Stimulated activated CD8-positive, alpha-beta memory T cell treated with anti-CD3 and anti-CD28 coated beads, Interleukin-4, amount 100 ng/mL, for 48 hours (primary cell): ENCODE measurements around the gene DPH7.
"Not testable (repeated sequence)": the region's sequence is repeated elsewhere in the genome, so short reads cannot be mapped to it uniquely, and the experiment has no call there.

Source experiments
- DNase-seq: peaks from one replicate; pipeline ENCODE4 v3.0.0-alpha.2; 2020

The DPH7 gene

DNA sequence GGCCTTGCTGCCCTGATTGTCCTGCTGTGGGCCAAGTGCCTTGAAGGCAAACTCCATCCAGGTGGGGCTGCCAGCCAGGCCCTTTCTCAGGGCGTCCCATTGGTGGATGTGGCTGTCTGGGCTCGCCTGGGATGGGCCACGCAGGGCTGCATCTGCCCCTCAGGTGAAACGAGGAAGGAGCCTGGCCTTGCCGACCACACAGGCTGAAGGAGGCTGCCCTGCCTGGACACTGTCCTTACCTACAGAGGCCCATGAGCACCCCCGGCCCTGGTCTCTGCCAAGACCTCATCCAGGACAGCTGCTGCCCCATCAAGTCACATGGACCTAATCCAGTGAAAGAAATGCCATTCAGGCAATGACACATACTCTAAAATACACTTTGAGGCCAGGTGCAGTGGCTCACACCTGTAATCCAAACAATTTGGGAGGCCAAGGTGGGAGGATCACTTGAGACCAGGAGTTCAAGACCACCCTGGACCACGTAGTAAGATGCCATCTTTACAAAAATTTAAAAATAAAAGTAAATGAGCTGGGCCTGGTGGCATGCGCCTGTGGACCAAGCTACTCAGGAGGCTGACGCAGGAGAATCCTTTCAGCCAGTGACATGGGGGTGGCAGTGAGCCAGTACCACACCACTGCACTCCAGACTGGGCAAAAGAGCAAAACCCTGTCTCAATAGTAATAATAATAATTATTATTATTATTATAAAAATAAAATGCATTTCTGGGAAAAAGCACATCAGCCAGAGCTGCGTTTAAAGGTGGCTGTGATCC, 62.4 kb downstream of the DPH7 start:
- DNase-seq, result no peak

DNA sequence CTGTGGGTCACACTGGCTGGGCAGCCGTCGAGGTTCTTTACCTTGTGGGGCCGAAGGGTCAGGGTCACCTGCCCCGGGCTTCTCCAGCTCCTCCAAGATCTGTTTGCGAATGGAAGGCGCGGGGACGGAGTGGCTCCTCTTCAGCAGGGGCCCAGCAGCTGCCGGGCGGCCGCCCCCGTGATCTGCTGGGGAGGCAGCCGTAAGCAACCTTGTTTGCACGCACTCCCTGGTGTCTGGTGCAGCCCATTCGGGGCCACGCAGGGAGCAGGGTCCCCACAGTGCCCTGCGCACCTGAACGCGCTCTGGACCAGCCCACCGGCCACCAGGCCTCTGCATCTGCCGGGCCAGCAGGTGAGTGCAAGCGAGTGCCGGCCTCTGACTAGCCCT, 63.4 kb downstream of the DPH7 start:
- no peak for DNase-seq

DNA sequence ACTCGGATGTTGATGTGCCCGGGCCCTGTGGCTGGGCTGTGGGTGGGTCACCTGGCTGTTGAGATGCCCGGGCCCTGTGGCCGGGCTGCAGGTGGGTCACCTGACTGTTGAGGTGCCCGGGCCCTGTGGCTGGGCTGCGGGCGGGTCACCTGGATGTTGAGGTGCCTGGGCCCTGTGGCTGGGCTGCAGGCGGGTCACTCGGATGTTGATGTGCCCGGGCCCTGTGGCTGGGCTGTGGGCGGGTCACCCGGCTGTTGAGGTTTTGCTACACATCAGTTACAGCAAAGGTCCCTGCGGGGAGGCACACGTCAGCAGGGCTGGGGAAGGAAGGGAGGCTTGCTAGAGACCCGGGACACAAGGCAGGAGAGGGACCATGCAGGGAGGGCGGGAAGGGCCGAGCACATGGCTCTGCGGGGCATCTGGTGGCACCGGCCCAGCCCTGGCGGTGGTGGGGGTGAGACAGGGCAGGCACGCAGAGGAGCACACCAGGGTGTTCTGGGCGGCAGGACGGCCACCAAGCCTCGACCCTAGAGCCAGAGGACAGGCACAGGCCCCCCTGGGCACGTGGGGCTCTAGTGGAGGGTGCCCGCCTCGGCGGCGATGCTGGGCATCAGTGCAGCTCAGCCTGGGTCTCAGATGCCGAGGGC, 63.9 kb downstream of the DPH7 start:
- DNase-seq, result no peak

DNA sequence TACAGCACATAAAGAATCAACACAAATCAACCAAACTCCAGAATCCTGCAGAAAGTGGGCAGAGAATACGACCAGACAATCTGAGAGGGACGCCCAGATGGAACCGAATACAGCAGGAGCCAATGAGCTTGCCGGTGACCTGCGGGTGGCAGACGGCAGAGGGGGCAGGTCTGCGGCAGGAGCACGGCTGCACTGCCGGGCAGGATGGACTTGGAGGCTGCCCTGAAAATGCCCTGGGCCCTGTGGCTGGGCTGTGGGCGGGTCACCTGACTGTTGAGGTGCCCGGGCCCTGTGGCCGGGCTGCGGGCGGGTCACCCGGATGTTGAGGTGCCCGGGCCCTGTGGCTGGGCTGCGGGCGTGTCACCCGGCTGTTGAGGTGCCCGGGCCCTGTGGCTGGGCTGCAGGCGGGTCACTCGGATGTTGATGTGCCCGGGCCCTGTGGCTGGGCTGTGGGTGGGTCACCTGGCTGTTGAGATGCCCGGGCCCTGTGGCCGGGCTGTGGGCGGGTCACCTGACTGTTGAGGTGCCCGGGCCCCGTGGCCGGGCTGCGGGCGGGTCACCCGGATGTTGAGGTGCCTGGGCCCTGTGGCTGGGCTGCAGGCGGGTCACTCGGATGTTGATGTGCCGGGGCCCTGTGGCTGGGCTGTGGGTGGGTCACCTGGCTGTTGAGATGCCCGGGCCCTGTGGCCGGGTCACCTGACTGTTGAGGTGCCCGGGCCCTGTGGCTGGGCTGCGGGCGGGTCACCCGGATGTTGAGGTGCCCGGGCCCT, 64.7 kb downstream of the DPH7 start:
- not testable (repeated sequence) for DNase-seq

DNA sequence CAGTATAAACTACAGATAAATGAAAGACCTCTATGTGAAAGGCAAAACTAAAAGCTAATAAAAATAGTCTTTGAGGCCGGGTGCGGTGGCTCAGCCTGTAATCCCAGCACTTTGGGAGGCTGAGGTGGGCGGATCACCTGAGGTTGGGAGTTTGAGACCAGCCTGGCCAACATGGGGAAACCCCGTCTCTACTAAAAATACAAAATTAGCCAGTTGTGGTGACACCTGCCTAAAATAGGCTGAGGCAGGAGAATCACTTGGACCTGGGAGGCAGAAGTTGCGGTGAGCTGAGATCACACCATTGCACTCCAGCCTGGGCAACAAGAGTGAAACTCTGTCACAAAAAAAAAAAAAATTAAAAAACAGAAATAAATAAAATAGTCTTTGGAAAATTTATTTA, 65.6 kb downstream of the DPH7 start:
- not testable (repeated sequence) for DNase-seq

DNA sequence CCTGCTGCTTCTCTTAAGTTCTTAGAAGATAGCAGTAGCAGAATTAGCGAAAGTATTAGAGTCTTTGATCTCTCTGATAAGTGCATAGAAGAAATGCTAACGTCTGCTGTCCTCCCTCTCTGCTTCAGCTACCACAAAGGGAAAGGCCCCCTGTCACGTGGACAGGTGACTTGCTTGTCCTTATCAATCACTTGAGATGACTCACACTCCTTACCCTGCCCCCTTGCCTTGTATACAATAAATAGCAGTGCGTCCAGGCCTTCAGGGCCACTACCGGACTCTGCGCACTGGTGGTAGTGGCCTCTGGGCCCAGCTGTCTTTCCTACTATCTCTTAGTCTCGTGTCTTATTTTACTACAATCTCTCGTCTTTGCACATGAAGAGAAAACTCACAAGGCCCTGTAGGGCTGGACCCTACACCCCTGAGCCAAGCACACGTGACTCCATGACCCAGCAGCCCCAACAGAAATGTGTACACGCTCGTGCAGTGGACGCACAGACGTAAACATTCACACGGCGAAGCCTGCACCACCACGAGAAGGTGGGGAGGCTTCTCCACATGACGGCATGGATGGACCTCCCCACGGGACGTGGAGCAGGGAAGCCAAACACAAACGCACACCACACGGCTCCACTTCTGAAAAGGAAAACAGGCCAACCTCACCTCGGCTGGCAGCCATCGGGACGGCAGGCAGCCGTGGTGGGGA, 66.8 kb downstream of the DPH7 start:
- no peak for DNase-seq

DNA sequence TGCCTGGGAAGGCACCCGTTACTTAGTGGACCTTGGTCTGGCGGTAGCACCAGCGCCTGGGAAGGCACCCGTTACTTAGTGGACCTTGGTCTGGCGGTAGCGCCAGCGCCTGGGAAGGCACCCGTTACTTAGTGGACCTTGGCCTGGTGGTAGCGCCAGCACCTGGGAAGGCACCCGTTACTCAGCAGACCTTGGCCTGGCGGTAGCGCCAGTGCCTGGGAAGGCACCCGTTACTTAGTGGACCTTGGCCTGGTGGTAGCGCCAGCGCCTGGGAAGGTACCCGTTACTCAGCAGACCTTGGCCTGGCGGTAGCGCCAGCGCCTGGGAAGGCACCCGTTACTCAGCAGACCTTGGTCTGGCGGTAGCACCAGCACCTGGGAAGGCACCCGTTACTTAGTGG, 67.6 kb downstream of the DPH7 start:
- DNase-seq, result not testable (repeated sequence)

DNA sequence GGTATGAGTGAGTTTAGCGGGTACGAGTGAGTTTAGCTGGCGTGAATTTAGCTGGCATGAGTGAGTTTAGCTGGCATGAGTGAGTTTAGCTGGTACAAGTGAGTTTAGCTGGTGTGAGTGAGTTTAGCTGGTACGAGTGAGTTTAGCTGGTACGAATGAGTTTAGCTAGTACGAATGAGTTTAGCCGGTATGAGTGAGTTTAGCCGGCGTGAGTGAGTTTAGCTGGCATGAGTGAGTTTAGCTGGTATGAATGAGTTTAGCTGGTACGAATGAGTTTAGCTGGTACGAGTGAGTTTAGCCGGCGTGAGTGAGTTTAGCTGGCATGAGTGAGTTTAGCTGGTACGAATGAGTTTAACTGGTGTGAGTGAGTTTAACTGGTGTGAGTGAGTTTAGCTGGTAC, 69.5 kb downstream of the DPH7 start:
- no peak for DNase-seq

DNA sequence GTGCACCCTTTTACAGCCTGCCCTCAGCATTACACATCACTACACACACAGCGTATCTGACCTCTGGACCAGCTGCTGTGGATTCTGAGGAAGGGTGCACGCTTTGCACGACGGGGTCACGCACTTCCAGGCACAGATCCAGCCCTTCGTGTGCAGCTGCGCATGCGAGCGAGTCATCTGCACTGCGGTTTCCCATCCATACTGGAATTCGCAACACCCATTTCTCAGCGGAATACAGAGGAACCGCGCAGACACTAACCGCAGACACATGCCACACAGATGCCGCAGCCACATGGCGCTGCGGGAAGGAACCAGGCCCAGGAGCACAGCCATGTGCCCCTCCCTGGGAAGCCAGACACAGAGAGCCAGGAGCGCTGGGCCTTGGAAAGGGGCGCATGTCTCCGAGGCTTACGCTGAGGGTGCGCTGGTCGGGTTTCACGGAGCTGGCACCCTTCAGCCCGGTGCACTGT, 72.0 kb downstream of the DPH7 start:
- no peak for DNase-seq

DNA sequence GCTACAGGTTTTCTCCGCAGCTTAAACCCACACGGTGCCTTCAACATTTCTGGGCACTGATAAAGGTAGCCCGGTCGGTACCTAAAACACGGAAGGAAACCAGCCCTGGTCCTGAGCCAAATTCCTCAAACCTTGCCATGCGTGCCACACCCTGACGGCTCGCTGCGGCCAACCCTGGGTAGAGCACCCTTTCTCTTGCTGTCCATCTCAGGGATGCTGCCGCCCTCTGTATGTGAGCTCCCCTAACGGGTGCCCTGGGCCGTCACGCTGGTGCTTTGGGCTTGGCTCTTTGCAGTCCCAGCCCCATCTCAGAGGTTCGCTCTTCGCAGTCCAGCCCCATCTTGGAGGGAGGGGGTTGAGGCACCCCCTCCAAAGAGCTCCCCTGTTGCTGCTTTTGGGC, 72.5 kb downstream of the DPH7 start:
- no peak for DNase-seq

DNA sequence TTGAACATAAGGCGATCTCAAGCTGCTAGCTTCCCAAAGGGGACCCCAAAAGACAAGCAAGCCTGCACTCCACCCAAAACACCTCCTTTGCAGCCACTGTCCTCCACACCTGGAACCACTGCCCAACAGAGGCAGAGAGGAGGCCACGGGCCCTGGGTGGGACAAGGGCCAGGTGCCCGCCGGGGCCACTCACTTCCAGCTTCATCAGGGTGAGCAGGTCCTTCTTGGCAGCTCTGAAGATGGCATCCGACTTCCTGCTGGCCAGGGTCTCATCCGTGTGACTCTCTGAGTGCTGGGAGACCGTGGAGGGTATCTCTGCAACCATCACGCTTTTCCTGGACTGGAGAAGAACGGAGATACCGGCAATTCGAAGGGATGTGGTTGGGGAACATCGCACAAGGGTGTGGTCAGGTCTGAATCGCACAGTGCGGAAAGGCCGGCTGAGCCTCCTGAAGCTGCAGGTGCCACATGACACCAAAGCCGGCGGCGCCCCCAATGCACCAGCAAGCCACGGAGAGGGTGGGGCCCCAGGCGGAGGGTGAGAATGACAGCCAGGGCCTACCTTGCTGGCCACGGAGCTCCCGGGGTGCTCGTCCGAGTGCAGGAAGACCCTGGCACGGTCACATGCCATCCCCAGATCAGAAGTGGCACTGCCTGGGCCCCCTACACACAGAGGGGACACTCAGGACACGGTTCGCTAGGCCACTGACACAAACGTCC, 73.1 kb downstream of the DPH7 start:
- no peak for DNase-seq
